ENCODE results near the gene PAM.
A peak's percentile ranks its signal among the peaks of the same experiment; 100 is the strongest.
"Not testable (repeated sequence)": the region's sequence is repeated elsewhere in the genome, so short reads cannot be mapped to it uniquely, and the experiment has no call there.

PAM gene

GRCh38 chr5:102986074-102986473, 231.0 kb downstream of the PAM start:
- DNase-seq = no peak

- no peak for DNase-seq
Measured at GRCh38 chr5:102988459-102988858, 233.4 kb downstream of the PAM start.

GRCh38 chr5:102991802-102992201, 236.7 kb downstream of the PAM start:
- DNase-seq = no peak

GRCh38 chr5:102996011-102996575, 241.0 kb downstream of the PAM start:
- DNase-seq = no peak

- no peak for DNase-seq
Measured at GRCh38 chr5:102998224-102998623, 243.1 kb downstream of the PAM start.

- DNase-seq = no peak
Measured at GRCh38 chr5:102999191-102999590, 244.1 kb downstream of the PAM start.

GRCh38 chr5:102999621-103000020, 244.5 kb downstream of the PAM start:
- DNase-seq = not testable (repeated sequence)

GRCh38 chr5:103000089-103000488, 245.0 kb downstream of the PAM start:
- no peak for DNase-seq

GRCh38 chr5:103003872-103004271, 248.8 kb downstream of the PAM start:
- DNase-seq = no peak

GRCh38 chr5:103005276-103005675, 250.2 kb downstream of the PAM start:
- DNase-seq = no peak

GRCh38 chr5:103006921-103007320, 251.8 kb downstream of the PAM start:
- DNase-seq = no peak

- peak in 2 of 58 donors; percentile 35 to 40 for DNase-seq
Measured at GRCh38 chr5:103010168-103010567, 255.1 kb downstream of the PAM start.

- DNase-seq = no peak
Measured at GRCh38 chr5:103013933-103014552, 258.9 kb downstream of the PAM start.

GRCh38 chr5:103014983-103015382, 259.9 kb downstream of the PAM start:
- no peak for DNase-seq

- DNase-seq = no peak
Measured at GRCh38 chr5:103016167-103016566, 261.1 kb downstream of the PAM start.

- DNase-seq = no peak
Measured at GRCh38 chr5:103019804-103020203, 264.7 kb downstream of the PAM start.

GRCh38 chr5:103021314-103021713, 266.2 kb downstream of the PAM start:
- no peak for DNase-seq

GRCh38 chr5:103027267-103027666, 272.2 kb downstream of the PAM start:
- no peak for DNase-seq

- no peak for DNase-seq
Measured at GRCh38 chr5:103031607-103032006, 276.5 kb downstream of the PAM start.

- no peak for DNase-seq
Measured at GRCh38 chr5:103033696-103034095, 278.6 kb downstream of the PAM start.

GRCh38 chr5:103034662-103035392, 279.7 kb downstream of the PAM start:
- DNase-seq = no peak

GRCh38 chr5:103035701-103036100, 280.6 kb downstream of the PAM start:
- no peak for DNase-seq

- DNase-seq = no peak
Measured at GRCh38 chr5:103036601-103037000, 281.5 kb downstream of the PAM start.
